ENCODE measurements around the gene XRCC1. TPM values are rescaled to one million over a fixed set of nuclear protein-coding genes. Genes with fewer than 3 reads are reported as not detected.

Gene XRCC1
- total RNA-seq, 1 experiment from 2014 or later: 38.0 TPM

DNA sequence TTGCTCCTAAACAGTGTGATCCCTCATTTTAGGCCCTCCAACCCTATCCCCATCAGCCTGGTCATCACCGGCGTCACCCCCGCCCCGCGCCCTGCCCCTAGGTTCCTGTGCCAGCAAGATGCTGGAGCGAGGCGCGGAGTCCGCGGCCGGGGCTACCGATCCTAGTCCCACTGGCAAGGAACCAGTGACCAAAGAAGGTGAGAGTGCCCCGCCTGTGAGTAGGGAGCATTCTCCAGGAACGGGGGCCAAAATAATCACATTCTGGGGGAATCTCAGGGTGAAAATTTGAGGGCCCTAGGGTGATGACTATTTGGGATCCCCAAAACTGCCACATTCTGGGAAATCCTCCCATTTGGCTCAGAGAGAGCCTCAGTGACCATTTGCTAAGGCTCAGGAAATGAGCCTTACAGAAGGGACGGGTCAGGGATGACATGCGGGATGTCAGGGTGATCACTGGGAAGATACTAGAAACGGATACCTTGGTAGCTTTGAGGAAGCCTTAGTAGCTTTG lies 41.0 kb downstream of the XRCC1 start:
- H2AFZ ChIP-seq (ENCODE audit: low read length): no peak overlapping the region
- no peak overlapping the region; a peak in 1 of 7 replicates for H3K27ac Mint-ChIP-seq

More for the DNA sequence above, 41.0 kb downstream of the XRCC1 start:
- Histone ChIP-seq H4K20me1 (ENCODE audit: control insufficient read depth, insufficient read depth, insufficient read length) (no peaks in the 10 kb centered on the region), H2BK5ac (ENCODE audit: insufficient read length, low read length) (no peak overlapping the region), H3K23me2 (ENCODE audit: insufficient read length, low read depth, low read length, poor library complexity, severe bottlenecking) (peaks cover 5% of the 10 kb centered on the region), H2BK20ac (ENCODE audit: low read depth, low read length, poor library complexity, severe bottlenecking) (no peak overlapping the region), H2AK5ac (ENCODE audit: insufficient read length, low read length) (no peak overlapping the region), H3K56ac (ENCODE audit: insufficient read length, low read depth, low read length) (no peak overlapping the region), H3K18ac (ENCODE audit: insufficient read length, low read depth, low read length) (no peak overlapping the region), H2BK15ac (ENCODE audit: low read depth, low read length) (no peak overlapping the region), H3K14ac (ENCODE audit: insufficient read depth, low read length) (no peak overlapping the region), H4K8ac (replicated peaks; ENCODE audit: insufficient read length, low read depth, low read length) (no peak overlapping the region), H4K5ac (ENCODE audit: insufficient read length, low read depth, low read length) (no peak overlapping the region), H3T11ph (ENCODE audit: low read length) (no peak overlapping the region), H3K9me3 (ENCODE audit: control insufficient read depth, low read depth, low read length) (no peaks in the 10 kb centered on the region), H3K27me3 (ENCODE audit: insufficient read depth, low read length) (no peaks in the 10 kb centered on the region), H3K4ac (ENCODE audit: low read depth, low read length) (no peak overlapping the region), H2BK12ac (ENCODE audit: insufficient read length, low read depth, low read length) (no peak overlapping the region), H2BK120ac (ENCODE audit: low read depth, low read length, poor library complexity, severe bottlenecking) (no peak overlapping the region), H3K23ac (ENCODE audit: insufficient read length, low read depth, low read length) (no peak overlapping the region), H3K79me2 (ENCODE audit: insufficient read depth, low read length) (no peaks in the 10 kb centered on the region), H3K79me1 (ENCODE audit: insufficient read depth, low read depth, low read length, poor library complexity, severe bottlenecking) (no peaks in the 10 kb centered on the region), H3K4me2 (ENCODE audit: insufficient read depth, insufficient read length, low read length) (peak overlapping the region; percentile 56), H4K91ac (ENCODE audit: insufficient read length, low read depth, low read length) (no peak overlapping the region), H3K9ac (ENCODE audit: extremely low read depth, insufficient read length, low read length) (no peak overlapping the region), H3K27ac (ENCODE audit: insufficient read length, low read depth, low read length) (no peak overlapping the region), H3K4me1 (ENCODE audit: insufficient read depth, low read length) (no peaks in the 10 kb centered on the region)
- Mint-ChIP-seq H3K4me1 (peaks cover 15 to 19% of the 10 kb centered on the region in 2 experiments), H3K4me3 (peak overlapping the region; percentile 79 to 97), H3K36me3 (ENCODE audit: insufficient read depth in 1 of 3, low read depth in 3 of 3) (peaks cover 13 to 29% (median 21%) of the 10 kb centered on the region in 3 experiments), H3K27me3 (ENCODE audit: low read depth) (peaks cover 9% of the 10 kb centered on the region), H3K9me3 (peaks cover 4% of the 10 kb centered on the region in 2 experiments; a peak in 4 of 5 replicates)
- TF ChIP-seq, protein P1, sequence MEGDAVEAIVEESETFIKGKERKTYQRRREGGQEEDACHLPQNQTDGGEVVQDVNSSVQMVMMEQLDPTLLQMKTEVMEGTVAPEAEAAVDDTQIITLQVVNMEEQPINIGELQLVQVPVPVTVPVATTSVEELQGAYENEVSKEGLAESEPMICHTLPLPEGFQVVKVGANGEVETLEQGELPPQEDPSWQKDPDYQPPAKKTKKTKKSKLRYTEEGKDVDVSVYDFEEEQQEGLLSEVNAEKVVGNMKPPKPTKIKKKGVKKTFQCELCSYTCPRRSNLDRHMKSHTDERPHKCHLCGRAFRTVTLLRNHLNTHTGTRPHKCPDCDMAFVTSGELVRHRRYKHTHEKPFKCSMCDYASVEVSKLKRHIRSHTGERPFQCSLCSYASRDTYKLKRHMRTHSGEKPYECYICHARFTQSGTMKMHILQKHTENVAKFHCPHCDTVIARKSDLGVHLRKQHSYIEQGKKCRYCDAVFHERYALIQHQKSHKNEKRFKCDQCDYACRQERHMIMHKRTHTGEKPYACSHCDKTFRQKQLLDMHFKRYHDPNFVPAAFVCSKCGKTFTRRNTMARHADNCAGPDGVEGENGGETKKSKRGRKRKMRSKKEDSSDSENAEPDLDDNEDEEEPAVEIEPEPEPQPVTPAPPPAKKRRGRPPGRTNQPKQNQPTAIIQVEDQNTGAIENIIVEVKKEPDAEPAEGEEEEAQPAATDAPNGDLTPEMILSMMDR (conservative IDR thresholded peaks at IDR 0.05): no peak
- DNase-seq: no peak
- no CpG with 5 or more reads among the region's 17 CpGs for WGBS (ENCODE audit: extremely low coverage, insufficient read length, low lambda C conversion rate)

Measured in H9 (cell line).